Lung (tissue), 12 donors: ENCODE results near the gene PYROXD2. TPM values are rescaled to one million over a fixed set of nuclear protein-coding genes. Genes with fewer than 3 reads are reported as not detected.

Source experiments
- ATAC-seq: fragments of 200-7000 bp; cut with Tn5 transposase; one replicate; pipeline ENCODE4 v1.9.1; 2020; ENCODE audit warnings: moderate number of reproducible peaks; ENCODE audit not compliant: insufficient read depth, low FRiP score
- DNase-seq, 3 donors: peaks; one replicate each; pipeline ENCODE4 v3.0.0-alpha.2; 2013 to 2017
- H3K27ac ChIP-seq, 2 donors: one replicate each; pipeline ENCODE4 v1.5.1; 2013; ENCODE audit warnings: mild to moderate bottlenecking in 2 of 2, moderate library complexity in 2 of 2, control low read depth in 1 of 2, inconsistent platforms in 1 of 2, low read depth in 1 of 2, low read length in 1 of 2
- H3K27me3 ChIP-seq, 3 donors: one replicate each; pipeline ENCODE4 v1.5.1; 2013; ENCODE audit warnings: low read length in 2 of 3; ENCODE audit not compliant: control insufficient read depth in 3 of 3, insufficient read depth in 3 of 3
- H3K36me3 ChIP-seq, 4 donors: one replicate each; pipeline ENCODE4 v1.5.1; 2013; ENCODE audit warnings: low read length in 4 of 4, mild to moderate bottlenecking in 1 of 4, moderate library complexity in 1 of 4; ENCODE audit not compliant: control insufficient read depth in 4 of 4, insufficient read depth in 4 of 4
- H3K4me1 ChIP-seq, 5 donors: one replicate each; pipeline ENCODE4 v1.5.1; 2013; ENCODE audit warnings: low read length in 5 of 5, mild to moderate bottlenecking in 2 of 5, moderate library complexity in 1 of 5; ENCODE audit not compliant: control insufficient read depth in 5 of 5, insufficient read depth in 5 of 5
- H3K4me3 ChIP-seq: one replicate; pipeline ENCODE4 v1.5.1; 2013; ENCODE audit warnings: mild to moderate bottlenecking, control low read depth, moderate library complexity
- H3K9ac ChIP-seq, 2 donors: one replicate each; pipeline ENCODE4 v1.5.1; 2013; ENCODE audit warnings: low read length in 2 of 2, control low read depth in 1 of 2; ENCODE audit not compliant: insufficient read depth in 1 of 2
- H3K9me3 ChIP-seq, 4 donors: one replicate each; pipeline ENCODE4 v1.5.1; 2013; ENCODE audit warnings: low read length in 3 of 4, mild to moderate bottlenecking in 1 of 4, moderate library complexity in 1 of 4; ENCODE audit not compliant: control insufficient read depth in 4 of 4, insufficient read depth in 3 of 4
- WGBS, 2 donors: extraction: QIAGEN DNeasy Blood & Tissue Kit; methylation state at CpG; one replicate each; pipeline ENCODE4 v1.1.7; 2013; 5-methylcytosine and 5-hydroxymethylcytosine counted together
- polyA plus RNA-seq, 2 donors: library from polyadenylated mRNA; stranded (reverse); fragments of 200-250 nt; gene quantifications; one replicate each; pipeline ENCODE4 v1.2.1, GENCODE V29; 2013
- total RNA-seq, 2 donors: library from RNA; depleted of rRNA in 1 of 2; stranded (reverse); fragments of >200 nt in 1 of 2; gene quantifications; one replicate each; pipeline ENCODE4 v1.2.1, GENCODE V29; 2014 to 2021
- TF ChIP-seq, protein P1 (sequence below): IDR thresholded peaks from 2 replicates; pipeline ENCODE4 v1.5.1; 2012; ENCODE audit warnings: mild to moderate bottlenecking; ENCODE audit errors: control extremely low read depth, extremely low read depth
- donor health status: control.
- donor health status: control.
- donor health status: Bipolar disorder and iron deficiency.
- donor health status: healthy.
- donor health status: DM: yes; HTN: yes; CAD: no.

Gene PYROXD2
- total and polyA plus RNA-seq, 4 donors: 2.3 to 16.8 (median 7.5) TPM

DNA sequence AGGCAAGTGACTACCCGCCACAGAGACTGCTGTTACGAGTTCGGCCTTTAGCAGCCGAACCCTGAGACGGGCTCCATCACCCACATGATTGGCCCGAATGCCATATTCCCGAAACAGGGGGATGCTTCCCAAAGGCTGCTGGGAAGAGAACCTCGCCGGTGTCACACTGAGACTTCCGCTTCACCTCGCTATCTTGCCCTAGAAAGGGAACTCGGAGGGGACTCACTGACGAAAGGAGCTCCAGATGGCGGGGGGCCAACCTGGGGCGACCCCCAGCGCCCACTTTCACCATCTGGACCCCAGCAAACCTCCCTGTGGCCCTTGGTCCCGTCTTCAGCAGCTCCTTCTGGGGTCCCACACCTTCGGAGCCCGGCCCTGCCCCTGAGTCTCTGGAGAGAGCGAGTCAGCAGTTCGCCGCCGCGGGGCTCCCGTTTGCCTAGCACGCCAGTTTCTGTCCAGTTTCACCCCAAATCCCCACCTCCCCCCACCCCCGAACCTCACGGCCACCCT, 31.2 kb upstream of the PYROXD2 start:
- H3K27ac ChIP-seq: peak overlapping the region; percentile 92 to 97
- peaks cover 5 to 19% (median 6%) of the 10 kb centered on the region in 4 donors for H3K36me3 ChIP-seq
- H3K9me3 ChIP-seq: no peaks in the 10 kb centered on the region
- peaks cover 0 to 4% (median 3%) of the 10 kb centered on the region in 5 donors for H3K4me1 ChIP-seq
- peak overlapping the region; percentile 71 to 90 for H3K9ac ChIP-seq
- H3K27me3 ChIP-seq: no peaks in the 10 kb centered on the region
- H3K4me3 ChIP-seq: peak overlapping the region; percentile 92
- 1 to 2% methylated on average over 28 of the region's 28 CpGs for WGBS, 2 donors
- TF ChIP-seq, protein P1, sequence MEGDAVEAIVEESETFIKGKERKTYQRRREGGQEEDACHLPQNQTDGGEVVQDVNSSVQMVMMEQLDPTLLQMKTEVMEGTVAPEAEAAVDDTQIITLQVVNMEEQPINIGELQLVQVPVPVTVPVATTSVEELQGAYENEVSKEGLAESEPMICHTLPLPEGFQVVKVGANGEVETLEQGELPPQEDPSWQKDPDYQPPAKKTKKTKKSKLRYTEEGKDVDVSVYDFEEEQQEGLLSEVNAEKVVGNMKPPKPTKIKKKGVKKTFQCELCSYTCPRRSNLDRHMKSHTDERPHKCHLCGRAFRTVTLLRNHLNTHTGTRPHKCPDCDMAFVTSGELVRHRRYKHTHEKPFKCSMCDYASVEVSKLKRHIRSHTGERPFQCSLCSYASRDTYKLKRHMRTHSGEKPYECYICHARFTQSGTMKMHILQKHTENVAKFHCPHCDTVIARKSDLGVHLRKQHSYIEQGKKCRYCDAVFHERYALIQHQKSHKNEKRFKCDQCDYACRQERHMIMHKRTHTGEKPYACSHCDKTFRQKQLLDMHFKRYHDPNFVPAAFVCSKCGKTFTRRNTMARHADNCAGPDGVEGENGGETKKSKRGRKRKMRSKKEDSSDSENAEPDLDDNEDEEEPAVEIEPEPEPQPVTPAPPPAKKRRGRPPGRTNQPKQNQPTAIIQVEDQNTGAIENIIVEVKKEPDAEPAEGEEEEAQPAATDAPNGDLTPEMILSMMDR: no peak
- ATAC-seq: peak; percentile 38
- peak; percentile 33 to 59 (median 42) for DNase-seq

DNA sequence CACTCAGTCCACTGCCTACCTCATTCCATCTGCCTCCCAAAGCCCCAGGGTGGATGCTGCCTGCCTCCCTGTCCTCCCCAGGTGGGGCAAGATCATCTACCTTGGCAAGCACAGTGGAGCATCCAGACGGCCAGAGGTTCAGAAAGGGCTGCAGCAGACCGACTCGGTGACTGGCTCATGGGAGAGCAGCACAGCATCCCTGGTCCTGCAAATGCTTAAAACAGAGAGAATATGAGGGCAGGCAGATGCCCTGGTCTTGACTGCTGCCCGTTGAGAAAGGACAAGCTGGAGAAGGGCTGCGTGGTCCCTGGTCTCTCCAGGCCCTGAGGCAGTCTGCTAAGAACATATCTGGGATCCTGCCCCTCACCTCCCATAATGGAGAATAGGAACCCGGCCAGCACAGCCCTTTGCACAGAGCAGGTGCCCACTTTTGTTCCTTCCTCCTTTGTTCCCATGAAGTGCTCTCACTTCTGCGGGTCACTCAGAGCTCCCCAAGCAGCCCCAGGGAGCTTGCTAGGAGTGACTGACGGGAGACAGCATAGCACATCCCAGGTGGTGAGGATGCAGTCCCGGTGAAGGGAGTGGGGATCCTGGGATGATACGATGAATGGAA, 30.3 kb upstream of the PYROXD2 start:
- ATAC-seq: no peak
- no peak overlapping the region for H3K4me3 ChIP-seq

DNA sequence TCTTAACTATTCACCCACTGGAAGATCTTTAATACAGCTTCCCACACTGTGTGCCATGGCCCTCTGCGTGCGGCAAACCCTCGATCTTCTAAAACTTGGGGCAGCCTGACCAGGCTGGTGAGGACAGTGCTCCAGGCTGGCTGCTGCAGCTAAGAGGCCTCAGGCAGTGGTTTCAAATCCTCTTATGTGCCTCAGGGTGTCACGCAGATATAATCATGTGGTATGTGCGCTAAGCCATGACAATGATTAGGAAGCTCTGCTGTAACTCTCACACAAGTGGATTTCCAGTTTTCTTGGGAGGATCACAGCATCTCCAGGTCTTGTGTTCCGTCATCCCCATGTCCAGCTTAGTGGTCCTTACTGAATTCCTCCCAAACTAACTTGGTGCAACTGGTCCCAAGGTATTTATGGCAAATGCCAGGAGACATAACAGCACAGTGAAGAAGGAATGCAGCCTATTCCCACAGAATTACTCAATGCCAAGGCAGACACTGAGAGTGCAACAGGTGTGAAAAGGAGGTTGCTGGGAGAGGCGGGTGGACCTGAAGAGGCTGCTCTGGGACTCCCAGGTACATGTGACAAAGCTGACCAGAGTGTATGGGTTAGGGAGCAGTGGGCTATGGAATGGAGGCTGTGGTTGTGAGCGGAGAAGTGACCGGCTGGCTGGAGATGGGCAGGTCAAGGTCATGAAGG, 29.5 kb upstream of the PYROXD2 start:
- Histone ChIP-seq H3K9ac (no peak overlapping the region), H3K27ac (no peak overlapping the region), H3K27me3 (no peaks in the 10 kb centered on the region), H3K36me3 (peaks cover 5 to 19% (median 8%) of the 10 kb centered on the region in 4 donors), H3K9me3 (no peaks in the 10 kb centered on the region), H3K4me3 (no peak overlapping the region), H3K4me1 (peaks cover 0 to 4% (median 3%) of the 10 kb centered on the region in 5 donors)
- WGBS, 2 donors: 86 to 92% methylated on average over 9 of the region's 9 CpGs
- ATAC-seq (no peak), DNase-seq (no peak)
- TF ChIP-seq, protein P1: no peak

More for the DNA sequence above, 30.3 kb upstream of the PYROXD2 start:
- peaks cover 5 to 19% (median 8%) of the 10 kb centered on the region in 4 donors for H3K36me3 ChIP-seq
- no peak for DNase-seq
- H3K9ac ChIP-seq: no peak overlapping the region
- no peak overlapping the region for H3K27ac ChIP-seq
- no peaks in the 10 kb centered on the region for H3K27me3 ChIP-seq
- H3K4me1 ChIP-seq: peaks cover 0 to 4% (median 3%) of the 10 kb centered on the region in 5 donors
- H3K9me3 ChIP-seq: no peaks in the 10 kb centered on the region
- TF ChIP-seq, protein P1: no peak
- 73 to 85% methylated on average over 10 of the region's 10 CpGs for WGBS, 2 donors
